HEK293T (cell line): ENCODE measurements around the gene KRT7.

Experiments
- ARNT ChIP-seq: fragments of 450-650 bp; IDR thresholded peaks from 2 replicates; pipeline ENCODE4 v1.6.1; 2017; ENCODE audit warnings: mild to moderate bottlenecking
- BHLHE40 ChIP-seq: fragments of 450-650 bp; IDR thresholded peaks from 2 replicates; pipeline ENCODE4 v1.6.1; 2016; ENCODE audit warnings: mild to moderate bottlenecking, moderate library complexity, borderline replicate concordance
- CTBP1 ChIP-seq: fragments of 450-650 bp; IDR thresholded peaks from 2 replicates; pipeline ENCODE4 v1.6.1; 2016; ENCODE audit warnings: borderline replicate concordance
- ELF4 ChIP-seq: fragments of 450-650 bp; IDR thresholded peaks from 2 replicates; pipeline ENCODE4 v1.6.1; 2017; ENCODE audit warnings: antibody characterized with exemption
- FOXA1 ChIP-seq: fragments of 450-650 bp; IDR thresholded peaks from 2 replicates; pipeline ENCODE4 v1.6.1; 2016; ENCODE audit warnings: mild to moderate bottlenecking
- FOXK2 ChIP-seq: fragments of 450-650 bp; IDR thresholded peaks from 2 replicates; pipeline ENCODE4 v1.6.1; 2016; ENCODE audit warnings: mild to moderate bottlenecking
- FOXM1 ChIP-seq: fragments of 450-650 bp; IDR thresholded peaks from 2 replicates; pipeline ENCODE4 v1.6.1; 2017; ENCODE audit warnings: mild to moderate bottlenecking, borderline replicate concordance
- HDGF ChIP-seq: fragments of 450-650 bp; IDR thresholded peaks from 2 replicates; pipeline ENCODE4 v1.6.1; 2017; ENCODE audit warnings: antibody characterized with exemption, borderline replicate concordance
- L3MBTL2 ChIP-seq: fragments of 450-650 bp; conservative IDR thresholded peaks from 2 replicates; pipeline ENCODE4 v1.6.1; 2016; ENCODE audit warnings: mild to moderate bottlenecking
- PKNOX1 ChIP-seq: fragments of 450-650 bp; IDR thresholded peaks from 2 replicates; pipeline ENCODE4 v1.6.1; 2016
- SP1 ChIP-seq: fragments of 450-650 bp; IDR thresholded peaks from 2 replicates; pipeline ENCODE4 v1.6.1; 2017
- SUZ12 ChIP-seq: fragments of 450-650 bp; IDR thresholded peaks from 2 replicates; pipeline ENCODE4 v1.6.1; 2016; ENCODE audit warnings: mild to moderate bottlenecking
- TARDBP ChIP-seq: fragments of 450-650 bp; IDR thresholded peaks from 2 replicates; pipeline ENCODE4 v1.6.1; 2016
- ZNF384 ChIP-seq: fragments of 450-650 bp; IDR thresholded peaks from 2 replicates; pipeline ENCODE4 v1.6.1; 2016

DNA sequence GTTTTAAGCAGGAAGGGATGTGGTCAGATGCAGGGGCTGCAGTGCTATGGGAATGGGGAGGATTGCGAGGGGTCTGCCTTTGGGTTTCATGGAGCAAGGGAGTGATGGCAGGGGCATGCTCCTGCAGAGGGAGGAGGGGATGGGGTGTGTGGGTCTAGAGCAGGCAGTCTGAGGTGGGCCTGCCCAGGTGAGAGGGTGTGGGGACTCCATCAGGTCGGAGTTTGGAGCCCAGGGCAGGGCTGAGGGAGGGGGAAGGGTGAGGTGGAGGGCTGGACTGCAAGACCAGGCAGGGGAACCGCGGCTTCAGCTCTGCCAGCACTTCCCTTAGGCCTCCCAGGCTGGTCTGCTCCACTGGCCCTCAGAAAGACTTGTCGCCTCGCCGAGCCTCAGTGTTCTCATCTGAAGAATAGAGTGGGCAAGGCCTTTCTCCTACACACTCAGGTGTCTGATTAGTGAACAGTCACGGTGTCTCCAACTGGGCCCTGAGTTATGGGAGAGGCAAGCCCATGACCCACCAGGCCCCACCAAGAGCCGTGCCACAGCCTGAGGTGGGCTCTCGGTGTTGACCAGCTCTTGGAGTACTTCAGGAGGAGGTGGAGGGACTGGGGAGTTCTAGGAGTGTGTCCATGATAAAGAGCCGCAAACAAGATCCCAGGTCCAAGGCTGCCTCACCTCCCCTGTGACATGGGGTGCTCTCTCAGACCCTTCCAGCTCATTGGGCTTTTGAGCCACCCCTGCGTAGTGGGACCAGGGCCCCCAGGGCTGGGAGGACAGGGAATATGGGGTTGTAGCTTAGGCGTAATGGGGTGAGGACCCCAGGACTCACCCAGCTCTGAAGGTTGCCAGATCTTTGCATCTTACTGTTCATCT, 21.1 kb upstream of the KRT7 start:
- TF ChIP-seq FOXK2 = no peak
- no peak for TF ChIP-seq FOXM1
- no peak for TF ChIP-seq ZNF384
- no peak for TF ChIP-seq SP1
- TF ChIP-seq HDGF = no peak
- no peak for TF ChIP-seq ARNT
- TF ChIP-seq PKNOX1 = no peak
- no peak for TF ChIP-seq L3MBTL2
- TF ChIP-seq FOXA1 = no peak
- no peak for TF ChIP-seq BHLHE40
- TF ChIP-seq SUZ12 = no peak
- no peak for TF ChIP-seq CTBP1
- no peak for TF ChIP-seq ELF4
- no peak for TF ChIP-seq TARDBP
